Astrocyte of the spinal cord (primary cell): Measurements from ENCODE around the gene KCNA1.

Experiments used
- DNase-seq: peaks from one replicate; pipeline ENCODE4 v3.0.0; 2011; ENCODE audit warnings: low read depth, low spot score
- H3K4me3 ChIP-seq: 2 replicates; pipeline ENCODE4 v1.5.1; 2011; ENCODE audit warnings: low read depth, mild to moderate bottlenecking, low read length, moderate library complexity
- in situ Hi-C: cut with HindIII; loops from 2 replicates; pipeline ENCODE4 v1.10.0; 2017; ENCODE audit warnings: low sequenced_read_pairs
- TF ChIP-seq, protein P1 (sequence below): IDR thresholded peaks from 2 replicates; pipeline ENCODE4 v1.5.1; 2012; ENCODE audit warnings: low read depth, mild to moderate bottlenecking, low read length, inconsistent platforms

KCNA1 gene

GRCh38 chr12:4960547-4960946 is 50.8 kb downstream of the KCNA1 start:
- in situ Hi-C loops: no loop called here
- no peak overlapping the region for H3K4me3 ChIP-seq
- DNase-seq: no peak
- TF ChIP-seq, protein P1, sequence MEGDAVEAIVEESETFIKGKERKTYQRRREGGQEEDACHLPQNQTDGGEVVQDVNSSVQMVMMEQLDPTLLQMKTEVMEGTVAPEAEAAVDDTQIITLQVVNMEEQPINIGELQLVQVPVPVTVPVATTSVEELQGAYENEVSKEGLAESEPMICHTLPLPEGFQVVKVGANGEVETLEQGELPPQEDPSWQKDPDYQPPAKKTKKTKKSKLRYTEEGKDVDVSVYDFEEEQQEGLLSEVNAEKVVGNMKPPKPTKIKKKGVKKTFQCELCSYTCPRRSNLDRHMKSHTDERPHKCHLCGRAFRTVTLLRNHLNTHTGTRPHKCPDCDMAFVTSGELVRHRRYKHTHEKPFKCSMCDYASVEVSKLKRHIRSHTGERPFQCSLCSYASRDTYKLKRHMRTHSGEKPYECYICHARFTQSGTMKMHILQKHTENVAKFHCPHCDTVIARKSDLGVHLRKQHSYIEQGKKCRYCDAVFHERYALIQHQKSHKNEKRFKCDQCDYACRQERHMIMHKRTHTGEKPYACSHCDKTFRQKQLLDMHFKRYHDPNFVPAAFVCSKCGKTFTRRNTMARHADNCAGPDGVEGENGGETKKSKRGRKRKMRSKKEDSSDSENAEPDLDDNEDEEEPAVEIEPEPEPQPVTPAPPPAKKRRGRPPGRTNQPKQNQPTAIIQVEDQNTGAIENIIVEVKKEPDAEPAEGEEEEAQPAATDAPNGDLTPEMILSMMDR: no peak

DNA sequence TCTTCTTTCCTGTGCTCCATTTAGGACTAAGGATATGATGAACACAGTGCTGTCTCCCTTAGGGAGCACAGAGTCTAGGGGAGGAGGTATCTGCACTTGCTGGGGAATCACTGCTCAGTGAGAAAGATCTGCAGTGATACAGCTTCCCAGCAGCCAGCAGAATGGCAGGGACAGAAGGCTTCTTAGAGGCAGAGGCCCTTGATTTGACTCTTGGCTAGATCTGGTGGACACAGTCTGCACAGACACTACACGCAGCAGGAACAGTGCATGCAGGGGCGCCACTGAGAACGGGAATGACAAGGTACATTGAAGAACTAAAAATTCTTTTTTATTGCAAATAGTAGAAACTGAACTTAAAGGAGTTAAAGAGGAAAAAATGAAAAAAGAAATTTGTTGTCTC is 51.6 kb downstream of the KCNA1 start:
- no peak overlapping the region for H3K4me3 ChIP-seq
- TF ChIP-seq, protein P1: no peak
- DNase-seq: no peak
- in situ Hi-C loops: no loop called here

GRCh38 chr12:4962539-4963486 is 53.1 kb downstream of the KCNA1 start:
- H3K4me3 ChIP-seq: no peak overlapping the region
- in situ Hi-C loops: no loop called here
- TF ChIP-seq, protein P1: no peak
- DNase-seq: no peak
